NCI-H2227 treated with DMSO at 0.1 percent for 48 hours (cell line): ENCODE results near the gene ITGA11.

Experiments used
- DNase-seq: peaks from one replicate; lab custom pipeline; 2025; lab: John Stamatoyannopoulos, UW

Gene ITGA11

GRCh38 chr15:68353421-68354135, 78.4 kb downstream of the ITGA11 start:
- no peak for DNase-seq

GRCh38 chr15:68352401-68353062, 79.4 kb downstream of the ITGA11 start:
- DNase-seq: no peak

GRCh38 chr15:68349151-68349550, 82.8 kb downstream of the ITGA11 start:
- no peak for DNase-seq

GRCh38 chr15:68348606-68349005, 83.4 kb downstream of the ITGA11 start:
- DNase-seq: no peak

GRCh38 chr15:68348081-68348480, 83.9 kb downstream of the ITGA11 start:
- DNase-seq: no peak

- no peak for DNase-seq
Measured at GRCh38 chr15:68347392-68347791, 84.6 kb downstream of the ITGA11 start.

- DNase-seq: no peak
Measured at GRCh38 chr15:68346979-68347378, 85.0 kb downstream of the ITGA11 start.

- no peak for DNase-seq
Measured at GRCh38 chr15:68345481-68345880, 86.5 kb downstream of the ITGA11 start.

GRCh38 chr15:68344600-68344999, 87.4 kb downstream of the ITGA11 start:
- DNase-seq: no peak

- no peak for DNase-seq
Measured at GRCh38 chr15:68343579-68344225, 88.3 kb downstream of the ITGA11 start.

GRCh38 chr15:68341760-68342725, 89.9 kb downstream of the ITGA11 start:
- no peak for DNase-seq

GRCh38 chr15:68340726-68341671, 91.0 kb downstream of the ITGA11 start:
- no peak for DNase-seq

GRCh38 chr15:68339481-68339880, 92.5 kb downstream of the ITGA11 start:
- DNase-seq: no peak

- no peak for DNase-seq
Measured at GRCh38 chr15:68337826-68338225, 94.1 kb downstream of the ITGA11 start.

GRCh38 chr15:68336516-68336915, 95.4 kb downstream of the ITGA11 start:
- no peak for DNase-seq

GRCh38 chr15:68335655-68336054, 96.3 kb downstream of the ITGA11 start:
- DNase-seq: no peak

- DNase-seq: no peak
Measured at GRCh38 chr15:68335251-68335650, 96.7 kb downstream of the ITGA11 start.

- no peak for DNase-seq
Measured at GRCh38 chr15:68334661-68335124, 97.3 kb downstream of the ITGA11 start.

- no peak for DNase-seq
Measured at GRCh38 chr15:68333775-68334470, 98.0 kb downstream of the ITGA11 start.

- no peak for DNase-seq
Measured at GRCh38 chr15:68332266-68332665, 99.7 kb downstream of the ITGA11 start.
